Left renal cortex interstitium (tissue), 4 donors: ENCODE measurements around the gene PCSK2. TPM values are rescaled to one million over a fixed set of nuclear protein-coding genes. Genes with fewer than 3 reads are reported as not detected.

Experiments
- DNase-seq, 4 donors: peaks; one replicate each; pipeline ENCODE4 v3.0.0-alpha.2; 2013; ENCODE audit warnings: low read depth in 4 of 4, low spot score in 2 of 4, missing footprints in 1 of 4
- polyA plus RNA-seq, 4 donors: library from polyadenylated mRNA; unstranded; fragments of 120-200 nt; gene quantifications; one replicate each; pipeline ENCODE4 v1.2.1, GENCODE V29; 2013; ENCODE audit not compliant: insufficient read length in 4 of 4

The PCSK2 gene
- polyA plus RNA-seq, 4 donors, result 0.72 to 0.81 (median 0.76) TPM

GRCh38 chr20:17500826-17501225 lies 274.0 kb downstream of the PCSK2 start:
- DNase-seq, result no peak

GRCh38 chr20:17501701-17502100 lies 274.9 kb downstream of the PCSK2 start:
- DNase-seq, result no peak

- DNase-seq, result no peak
Observed at GRCh38 chr20:17502105-17502504, 275.3 kb downstream of the PCSK2 start.

- DNase-seq, result no peak
Observed at GRCh38 chr20:17503301-17504065, 276.6 kb downstream of the PCSK2 start.

- no peak for DNase-seq
Observed at GRCh38 chr20:17504066-17504897, 277.4 kb downstream of the PCSK2 start.

GRCh38 chr20:17504898-17505635 lies 278.2 kb downstream of the PCSK2 start:
- DNase-seq, result peak; percentile 56 to 77 (median 60)

- DNase-seq, result no peak
Observed at GRCh38 chr20:17505636-17506517, 279.0 kb downstream of the PCSK2 start.

GRCh38 chr20:17507032-17507431 lies 280.2 kb downstream of the PCSK2 start:
- no peak for DNase-seq

GRCh38 chr20:17507531-17507930 lies 280.7 kb downstream of the PCSK2 start:
- DNase-seq, result no peak

GRCh38 chr20:17508756-17509155 lies 281.9 kb downstream of the PCSK2 start:
- DNase-seq, result no peak

- no peak for DNase-seq
Observed at GRCh38 chr20:17510548-17510947, 283.7 kb downstream of the PCSK2 start.

GRCh38 chr20:17511401-17511800 lies 284.6 kb downstream of the PCSK2 start:
- no peak for DNase-seq

- DNase-seq, result no peak
Observed at GRCh38 chr20:17513939-17514338, 287.1 kb downstream of the PCSK2 start.

GRCh38 chr20:17515053-17515452 lies 288.2 kb downstream of the PCSK2 start:
- DNase-seq, result no peak

- no peak for DNase-seq
Observed at GRCh38 chr20:17518339-17519052, 291.7 kb downstream of the PCSK2 start.

GRCh38 chr20:17519606-17520285 lies 292.9 kb downstream of the PCSK2 start:
- no peak for DNase-seq

GRCh38 chr20:17520583-17520982 lies 293.7 kb downstream of the PCSK2 start:
- DNase-seq, result no peak

GRCh38 chr20:17522528-17522927 lies 295.7 kb downstream of the PCSK2 start:
- DNase-seq, result no peak

- DNase-seq, result no peak
Observed at GRCh38 chr20:17523326-17523725, 296.5 kb downstream of the PCSK2 start.
